Fibroblast of lung (primary cell): ENCODE measurements around the gene SNRNP35. TPM values are rescaled to one million over a fixed set of nuclear protein-coding genes. Genes with fewer than 3 reads are reported as not detected.

ENCODE experiments used
- DNase-seq, 2 donors: peaks; one replicate each; pipeline versions ENCODE4 v3.0.0 to v3.0.0-alpha.2; 2010; ENCODE audit warnings: low read depth in 2 of 2
- H2AFZ ChIP-seq: 2 replicates; pipeline ENCODE4 v1.5.1; 2012; ENCODE audit warnings: low read length, control low read depth, inconsistent platforms
- H3K27ac ChIP-seq: 2 replicates; pipeline ENCODE4 v1.5.1; 2011; ENCODE audit warnings: low read length, control low read depth; ENCODE audit not compliant: insufficient read depth
- H3K27me3 ChIP-seq: 2 replicates; pipeline ENCODE4 v1.5.1; 2011; ENCODE audit warnings: mild to moderate bottlenecking, low read length; ENCODE audit not compliant: control insufficient read depth, insufficient read depth
- H3K36me3 ChIP-seq: 2 replicates; pipeline ENCODE4 v1.5.1; 2011; ENCODE audit warnings: low read length; ENCODE audit not compliant: control insufficient read depth, insufficient read depth
- H3K4me1 ChIP-seq: 2 replicates; pipeline ENCODE4 v1.5.1; 2011; ENCODE audit warnings: low read length; ENCODE audit not compliant: control insufficient read depth, insufficient read depth; ENCODE audit errors: extremely low read depth
- H3K4me2 ChIP-seq: 2 replicates; pipeline ENCODE4 v1.5.1; 2011; ENCODE audit warnings: low read length, control low read depth; ENCODE audit not compliant: insufficient read depth; ENCODE audit errors: extremely low read depth
- H3K4me3 ChIP-seq, 4 experiments: fragments of 200-600 bp in 1 of 4; sonication (generic) in 1 of 4; replicated peaks in 1 of 4; 2 replicates each; pipeline ENCODE4 v1.5.1; 2011 to 2016; ENCODE audit warnings: low read length in 4 of 4, low read depth in 3 of 4, mild to moderate bottlenecking in 3 of 4, control low read depth in 2 of 4, inconsistent platforms in 1 of 4, mixed read lengths in 1 of 4; ENCODE audit not compliant: insufficient read depth in 1 of 4; ENCODE audit errors: control extremely low read depth in 1 of 4
- H3K79me2 ChIP-seq: 2 replicates; pipeline ENCODE4 v1.5.1; 2012; ENCODE audit warnings: mild to moderate bottlenecking, low read length, inconsistent platforms; ENCODE audit not compliant: control insufficient read depth, insufficient read depth
- H3K9ac ChIP-seq: 2 replicates; pipeline ENCODE4 v1.5.1; 2011; ENCODE audit warnings: mild to moderate bottlenecking, low read length, control low read depth; ENCODE audit not compliant: insufficient read depth
- H3K9me3 ChIP-seq: 2 replicates; pipeline ENCODE4 v1.5.1; 2012; ENCODE audit warnings: low read depth, low read length; ENCODE audit not compliant: control insufficient read depth, insufficient read depth
- H4K20me1 ChIP-seq: 2 replicates; pipeline ENCODE4 v1.5.1; 2011; ENCODE audit warnings: low read length; ENCODE audit not compliant: control insufficient read depth, insufficient read depth; ENCODE audit errors: extremely low read depth
- CTCF ChIP-seq, 2 donors: IDR thresholded peaks in 1 of 2; conservative IDR thresholded peaks in 1 of 2; 1 replicate in 1 of 2; 2 replicates in 1 of 2; pipeline ENCODE4 v1.5.1; 2011 to 2012; ENCODE audit warnings: low read length in 2 of 2, control low read depth in 1 of 2, inconsistent platforms in 1 of 2, low read depth in 1 of 2, mild to moderate bottlenecking in 1 of 2
- EZH2 ChIP-seq: IDR thresholded peaks from 2 replicates; pipeline ENCODE4 v1.5.1; 2012; ENCODE audit warnings: low read length, control low read depth, mild to moderate bottlenecking; ENCODE audit errors: missing control alignments
- polyA plus RNA-seq, 2 donors: library from polyadenylated mRNA; depleted of rRNA in 1 of 2; stranded (reverse) in 1 of 2; unstranded in 1 of 2; fragments of >200 nt; gene quantifications; 2 replicates each; pipeline ENCODE4 v1.2.1, GENCODE V29; 2011 to 2012; ENCODE audit warnings: missing spikeins in 1 of 2
- total RNA-seq: library from RNA; depleted of rRNA; stranded (reverse); fragments of >200 nt; gene quantifications from 2 replicates; pipeline ENCODE4 v1.2.1, GENCODE V29; 2014

The SNRNP35 gene
- total and polyA plus RNA-seq, 2 donors (not counting 1 experiment from before 2014, with no cell fraction given) = 16.1 to 20.8 TPM

DNA sequence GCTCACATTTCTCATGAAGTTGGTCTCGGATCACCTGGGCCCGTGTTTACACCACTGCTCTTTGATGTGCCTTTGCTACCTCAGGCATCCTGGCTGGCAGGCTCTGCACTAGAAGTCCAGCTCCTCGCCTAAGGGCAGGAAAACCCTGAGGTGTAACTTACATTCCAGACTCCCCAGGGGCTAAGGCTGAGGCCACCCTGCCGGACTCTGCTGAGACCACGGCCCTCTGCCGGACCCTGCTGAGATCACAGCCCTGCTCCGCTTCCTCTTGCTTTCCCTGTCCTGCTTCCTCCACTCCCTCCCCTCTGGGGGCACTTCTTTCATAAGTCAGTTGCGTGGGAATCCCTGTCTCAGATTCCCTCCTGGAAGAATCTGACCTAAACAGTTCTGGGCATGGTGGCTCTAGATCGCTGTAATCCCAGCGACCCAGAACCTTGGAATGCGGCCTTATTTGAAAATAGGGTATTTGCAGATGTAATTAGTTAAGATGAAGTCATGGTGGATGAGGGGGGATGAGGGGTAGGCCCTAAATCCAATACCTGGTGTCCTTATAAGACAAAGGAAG, 58.4 kb downstream of the SNRNP35 start:
- no peak overlapping the region for H3K4me3 ChIP-seq
- no peak overlapping the region for H2AFZ ChIP-seq
- no peaks in the 10 kb centered on the region for H3K27me3 ChIP-seq
- no peaks in the 10 kb centered on the region for H3K79me2 ChIP-seq
- no peak overlapping the region for H3K4me2 ChIP-seq
- no peak overlapping the region for H3K9ac ChIP-seq
- H3K36me3 ChIP-seq = peaks cover 21% of the 10 kb centered on the region
- H3K4me1 ChIP-seq = no peaks in the 10 kb centered on the region
- DNase-seq = no peak
- no peak overlapping the region for H3K27ac ChIP-seq
- H4K20me1 ChIP-seq = no peaks in the 10 kb centered on the region
- H3K9me3 ChIP-seq = no peaks in the 10 kb centered on the region
- TF ChIP-seq CTCF (conservative IDR thresholded peaks at IDR 0.05 in 1 of 2, IDR thresholded peaks at IDR 0.05 in 1 of 2; ENCODE audit: low read depth in 1 of 2, low read length in 2 of 2) = no peak
- no peak for TF ChIP-seq EZH2

Other genes starting within 250 kb of the SNRNP35 start
- gene MPHOSPH9, start 225.0 kb upstream of the SNRNP35 start, total RNA-seq = 31.6 and 50.5 TPM in 2 replicates
- gene MPHOSPH9, start 225.0 kb upstream of the SNRNP35 start, polyA plus RNA-seq = 17.2 and 21.9 TPM in 2 replicates
- gene MTRFR, start 224.7 kb upstream of the SNRNP35 start, total RNA-seq = 10.8 and 17.5 TPM in 2 replicates
- gene MTRFR, start 224.7 kb upstream of the SNRNP35 start, polyA plus RNA-seq = 9.5 and 10.4 TPM in 2 replicates
- gene CDK2AP1, start 186.3 kb upstream of the SNRNP35 start, total RNA-seq = 97.8 and 173 TPM in 2 replicates
- gene CDK2AP1, start 186.3 kb upstream of the SNRNP35 start, polyA plus RNA-seq = 450 and 701 TPM in 2 replicates
- 20.8 and 21.8 TPM in 2 replicates for gene SBNO1, start 93.3 kb upstream of the SNRNP35 start, total RNA-seq
- 15.6 and 16.1 TPM in 2 replicates for gene SBNO1, start 93.3 kb upstream of the SNRNP35 start, polyA plus RNA-seq
- 39.8 and 56.1 TPM in 2 replicates for gene KMT5A, start 74.0 kb upstream of the SNRNP35 start, total RNA-seq
- gene KMT5A, start 74.0 kb upstream of the SNRNP35 start, polyA plus RNA-seq = 42.9 and 52.6 TPM in 2 replicates
- gene RILPL2, start 21.5 kb upstream of the SNRNP35 start, total RNA-seq = 3.1 and 4.5 TPM in 2 replicates
- 3.5 and 3.7 TPM in 2 replicates for gene RILPL2, start 21.5 kb upstream of the SNRNP35 start, polyA plus RNA-seq
- gene RILPL1, start 75.6 kb downstream of the SNRNP35 start, total RNA-seq = 4.9 and 7.8 TPM in 2 replicates
- 12.6 and 15.8 TPM in 2 replicates for gene RILPL1, start 75.6 kb downstream of the SNRNP35 start, polyA plus RNA-seq
- gene TMED2, start 126.4 kb downstream of the SNRNP35 start, total RNA-seq = 313 and 384 TPM in 2 replicates
- 324 and 398 TPM in 2 replicates for gene TMED2, start 126.4 kb downstream of the SNRNP35 start, polyA plus RNA-seq
- gene DDX55, start 144.0 kb downstream of the SNRNP35 start, total RNA-seq = 13.9 and 14.9 TPM in 2 replicates
- gene DDX55, start 144.0 kb downstream of the SNRNP35 start, polyA plus RNA-seq = 11.2 and 17.5 TPM in 2 replicates
- gene EIF2B1, start 175.5 kb downstream of the SNRNP35 start, total RNA-seq = 23.1 and 28.0 TPM in 2 replicates
- gene EIF2B1, start 175.5 kb downstream of the SNRNP35 start, polyA plus RNA-seq = 36.1 and 44.6 TPM in 2 replicates
- gene GTF2H3, start 175.7 kb downstream of the SNRNP35 start, total RNA-seq = 29.8 and 39.3 TPM in 2 replicates
- gene GTF2H3, start 175.7 kb downstream of the SNRNP35 start, polyA plus RNA-seq = 56.3 and 70.1 TPM in 2 replicates
- gene TCTN2, start 213.0 kb downstream of the SNRNP35 start, total RNA-seq = 6.7 and 7.9 TPM in 2 replicates
- 11.6 and 14.8 TPM in 2 replicates for gene TCTN2, start 213.0 kb downstream of the SNRNP35 start, polyA plus RNA-seq